ENCODE data around the gene TSNAXIP1. TPM values are rescaled to one million over a fixed set of nuclear protein-coding genes. Genes with fewer than 3 reads are reported as not detected.

Gene TSNAXIP1
- total RNA-seq, 1 donor from 2014 or later = 2.8 TPM

DNA sequence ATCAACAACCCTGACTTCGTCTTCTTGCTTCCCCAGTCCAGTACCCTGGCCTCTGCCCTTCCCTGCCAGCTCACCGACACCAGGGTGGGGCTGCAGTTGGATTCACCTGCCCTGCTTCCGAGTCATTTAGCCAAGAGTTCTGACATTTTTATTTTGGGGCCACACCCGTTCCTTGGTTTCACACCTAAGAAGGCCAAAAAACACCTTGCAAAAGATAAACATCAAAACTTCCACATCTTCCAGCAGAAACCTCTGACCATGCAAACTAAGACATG is 45.8 kb upstream of the TSNAXIP1 start:
- peak overlapping the region; percentile 54 for H3K27ac Mint-ChIP-seq (ENCODE audit: unreplicated experiment)
- H3K27me3 Mint-ChIP-seq (ENCODE audit: unreplicated experiment) = peaks cover 12% of the 10 kb centered on the region
- H3K9me3 Mint-ChIP-seq (ENCODE audit: unreplicated experiment) = no peaks in the 10 kb centered on the region

DNA sequence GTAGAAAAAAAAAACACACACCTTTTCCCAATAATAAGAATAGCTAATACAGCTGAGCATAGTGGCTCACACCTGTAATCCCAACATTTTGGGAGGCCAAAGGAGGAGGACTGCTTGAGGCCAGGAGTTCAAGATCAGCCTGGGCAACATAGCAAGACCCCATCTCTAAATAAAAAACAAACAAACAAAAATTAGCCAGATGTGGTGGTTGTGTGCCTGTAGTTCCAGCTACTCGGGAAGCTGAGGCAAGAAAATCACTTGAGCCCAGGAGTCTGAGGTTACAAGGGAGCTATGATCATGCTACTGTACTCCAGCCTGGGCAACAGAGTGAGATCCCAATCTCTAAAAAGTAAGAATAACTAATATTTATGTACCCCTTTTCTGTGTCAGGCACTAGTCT is 44.8 kb upstream of the TSNAXIP1 start:
- TF ChIP-seq CTCF (IDR thresholded peaks at IDR 0.05; ENCODE audit: unreplicated experiment) = no peak
- no peaks in the 10 kb centered on the region for H3K9me3 Mint-ChIP-seq (ENCODE audit: unreplicated experiment)
- H3K27me3 Mint-ChIP-seq (ENCODE audit: unreplicated experiment) = peaks cover 14% of the 10 kb centered on the region
- H3K4me1 Mint-ChIP-seq (ENCODE audit: unreplicated experiment) = peaks cover 9% of the 10 kb centered on the region
- no peak overlapping the region for H3K4me3 Mint-ChIP-seq (ENCODE audit: unreplicated experiment)
- H3K27ac Mint-ChIP-seq (ENCODE audit: unreplicated experiment) = no peak overlapping the region
- peaks cover 19% of the 10 kb centered on the region for H3K36me3 Mint-ChIP-seq (ENCODE audit: low read depth, unreplicated experiment)
- DNase-seq (ENCODE audit: low spot score) = no peak

More for the DNA sequence above, 45.8 kb upstream of the TSNAXIP1 start:
- Mint-ChIP-seq H3K4me1 (ENCODE audit: unreplicated experiment) (no peaks in the 10 kb centered on the region), H3K4me3 (ENCODE audit: unreplicated experiment) (no peak overlapping the region), H3K36me3 (ENCODE audit: low read depth, unreplicated experiment) (peaks cover 13% of the 10 kb centered on the region)
- no peak for TF ChIP-seq CTCF (IDR thresholded peaks at IDR 0.05; ENCODE audit: unreplicated experiment)
- DNase-seq (ENCODE audit: low spot score) = no peak

- peaks cover 19% of the 10 kb centered on the region for H3K36me3 Mint-ChIP-seq (ENCODE audit: low read depth, unreplicated experiment)
- no peak overlapping the region for H3K27ac Mint-ChIP-seq (ENCODE audit: unreplicated experiment)
- TF ChIP-seq CTCF (IDR thresholded peaks at IDR 0.05; ENCODE audit: unreplicated experiment) = no peak
- no peaks in the 10 kb centered on the region for H3K9me3 Mint-ChIP-seq (ENCODE audit: unreplicated experiment)
- peaks cover 12% of the 10 kb centered on the region for H3K4me1 Mint-ChIP-seq (ENCODE audit: unreplicated experiment)
- H3K27me3 Mint-ChIP-seq (ENCODE audit: unreplicated experiment) = peaks cover 14% of the 10 kb centered on the region
- no peak for DNase-seq (ENCODE audit: low spot score)
- H3K4me3 Mint-ChIP-seq (ENCODE audit: unreplicated experiment) = no peak overlapping the region
Measured at GRCh38 chr16:67762385-67762784, 44.3 kb upstream of the TSNAXIP1 start.

- peaks cover 14% of the 10 kb centered on the region for H3K27me3 Mint-ChIP-seq (ENCODE audit: unreplicated experiment)
- H3K4me1 Mint-ChIP-seq (ENCODE audit: unreplicated experiment) = peaks cover 12% of the 10 kb centered on the region
- no peak overlapping the region for H3K27ac Mint-ChIP-seq (ENCODE audit: unreplicated experiment)
- H3K4me3 Mint-ChIP-seq (ENCODE audit: unreplicated experiment) = peak overlapping the region; percentile 22
- H3K36me3 Mint-ChIP-seq (ENCODE audit: low read depth, unreplicated experiment) = peaks cover 19% of the 10 kb centered on the region
- H3K9me3 Mint-ChIP-seq (ENCODE audit: unreplicated experiment) = no peaks in the 10 kb centered on the region
- no peak for TF ChIP-seq CTCF (IDR thresholded peaks at IDR 0.05; ENCODE audit: unreplicated experiment)
- no peak for DNase-seq (ENCODE audit: low spot score)
Measured at GRCh38 chr16:67763066-67763465, 43.6 kb upstream of the TSNAXIP1 start.

GRCh38 chr16:67764158-67764667 is 42.5 kb upstream of the TSNAXIP1 start:
- no peaks in the 10 kb centered on the region for H3K9me3 Mint-ChIP-seq (ENCODE audit: unreplicated experiment)
- peaks cover 19% of the 10 kb centered on the region for H3K36me3 Mint-ChIP-seq (ENCODE audit: low read depth, unreplicated experiment)
- no peak for TF ChIP-seq CTCF (IDR thresholded peaks at IDR 0.05; ENCODE audit: unreplicated experiment)
- H3K27ac Mint-ChIP-seq (ENCODE audit: unreplicated experiment) = peak overlapping the region; percentile 48
- H3K4me1 Mint-ChIP-seq (ENCODE audit: unreplicated experiment) = peaks cover 12% of the 10 kb centered on the region
- peaks cover 12% of the 10 kb centered on the region for H3K27me3 Mint-ChIP-seq (ENCODE audit: unreplicated experiment)
- DNase-seq (ENCODE audit: low spot score) = no peak
- no peak overlapping the region for H3K4me3 Mint-ChIP-seq (ENCODE audit: unreplicated experiment)

Data from endothelial cell (in vitro differentiated cells).